CD4-positive, CD25-positive, alpha-beta regulatory T cell (primary cell): ENCODE measurements around the gene COL4A5. TPM values are rescaled to one million over a fixed set of nuclear protein-coding genes. Genes with fewer than 3 reads are reported as not detected.
A peak's percentile ranks its signal among the peaks of the same experiment; 100 is the strongest.

Experiments
- ATAC-seq, 2 donors: fragments of 150-1000 bp; cut with Tn5 transposase; one replicate each; pipeline ENCODE4 v1.10.0; 2021; ENCODE audit warnings: low read depth in 2 of 2, moderate number of reproducible peaks in 2 of 2, moderate library complexity in 1 of 2
- DNase-seq, 3 donors: peaks; one replicate each; pipeline versions ENCODE4 v3.0.0 to v3.0.0-alpha.2; 2012 to 2022; ENCODE audit warnings: mixed read lengths in 1 of 3
- H3K27ac ChIP-seq: one replicate; pipeline ENCODE4 v1.7.0; 2013; ENCODE audit warnings: mild to moderate bottlenecking, low read length; ENCODE audit not compliant: insufficient read depth, poor library complexity, severe bottlenecking
- H3K27me3 ChIP-seq: one replicate; pipeline ENCODE4 v1.7.0; 2013; ENCODE audit warnings: low read length; ENCODE audit not compliant: control insufficient read depth, insufficient read depth
- H3K36me3 ChIP-seq: one replicate; pipeline ENCODE4 v1.7.0; 2013; ENCODE audit warnings: mild to moderate bottlenecking, low read length, moderate library complexity; ENCODE audit not compliant: control insufficient read depth, insufficient read depth
- H3K4me1 ChIP-seq: 2 replicates; pipeline ENCODE4 v1.7.0; 2013; ENCODE audit warnings: mild to moderate bottlenecking, low read length; ENCODE audit not compliant: insufficient read depth, control insufficient read depth, poor library complexity, severe bottlenecking
- H3K4me3 ChIP-seq: one replicate; pipeline ENCODE4 v1.7.0; 2013; ENCODE audit warnings: low read depth, mild to moderate bottlenecking, low read length, moderate library complexity
- H3K9me3 ChIP-seq, 2 experiments: 1 replicate in 1 of 2; 2 replicates in 1 of 2; pipeline ENCODE4 v1.7.0; 2013; ENCODE audit warnings: low read length in 2 of 2, mild to moderate bottlenecking in 1 of 2, moderate library complexity in 1 of 2; ENCODE audit not compliant: control insufficient read depth in 2 of 2
- H3K27ac Mint-ChIP-seq, 3 donors: one replicate each; pipeline ENCODE4 v1.8.0; 2020 to 2022; ENCODE audit warnings: mild to moderate bottlenecking in 3 of 3, mixed read lengths in 3 of 3, moderate library complexity in 2 of 3
- H3K27me3 Mint-ChIP-seq: one replicate; pipeline ENCODE4 v1.8.0; 2022; ENCODE audit warnings: mild to moderate bottlenecking, mixed read lengths
- H3K36me3 Mint-ChIP-seq: one replicate; pipeline ENCODE4 v1.8.0; 2020; ENCODE audit warnings: mixed read lengths
- H3K4me1 Mint-ChIP-seq, 4 donors: one replicate each; pipeline ENCODE4 v1.8.0; 2020 to 2022; ENCODE audit warnings: mixed read lengths in 4 of 4, mild to moderate bottlenecking in 1 of 4
- H3K4me3 Mint-ChIP-seq, 4 donors: one replicate each; pipeline ENCODE4 v1.8.0; 2020 to 2022; ENCODE audit warnings: mild to moderate bottlenecking in 4 of 4, mixed read lengths in 4 of 4, moderate library complexity in 3 of 4
- H3K9me3 Mint-ChIP-seq, 7 donors: one replicate each; pipeline ENCODE4 v1.8.0; 2020 to 2022; ENCODE audit warnings: mixed read lengths in 7 of 7, mild to moderate bottlenecking in 3 of 7, moderate library complexity in 2 of 7
- polyA plus RNA-seq, 4 donors: library from polyadenylated mRNA; unstranded; fragments of 300-500 nt; fragmentation: Illumina TruSeq; gene quantifications; one replicate each; pipeline ENCODE4 v1.2.3, GENCODE V29; 2021
- total RNA-seq: library from RNA; stranded (reverse); gene quantifications from one replicate; pipeline ENCODE4 v1.2.3, GENCODE V29; 2022

The COL4A5 gene
- total and polyA plus RNA-seq, 5 donors from 2014 or later = 0.02 TPM; not detected in 4

GRCh38 chrX:108527724-108528123, 88.1 kb downstream of the COL4A5 start:
- ATAC-seq (no peak), DNase-seq (no peak)
- no peaks in the 10 kb centered on the region for H3K36me3 Mint-ChIP-seq
- no peaks in the 10 kb centered on the region for H3K27me3 Mint-ChIP-seq
- no peak overlapping the region for H3K4me3 Mint-ChIP-seq
- H3K27ac Mint-ChIP-seq = no peak overlapping the region
- Histone ChIP-seq H3K27ac (no peak overlapping the region), H3K27me3 (no peaks in the 10 kb centered on the region), H3K4me1 (no peaks in the 10 kb centered on the region), H3K4me3 (no peak overlapping the region), H3K9me3 (no peaks in the 10 kb centered on the region), H3K36me3 (no peaks in the 10 kb centered on the region)
- H3K9me3 Mint-ChIP-seq = peaks cover 0 to 6% (median 3%) of the 10 kb centered on the region in 7 donors
- no peaks in the 10 kb centered on the region for H3K4me1 Mint-ChIP-seq

- no peak overlapping the region for H3K27ac ChIP-seq
- no peak overlapping the region for H3K4me3 ChIP-seq
- DNase-seq = peak in 1 of 3 donors; percentile 24
- H3K4me1 ChIP-seq = no peaks in the 10 kb centered on the region
- no peaks in the 10 kb centered on the region for H3K36me3 ChIP-seq
- H3K9me3 ChIP-seq = no peaks in the 10 kb centered on the region
- H3K27me3 Mint-ChIP-seq = no peaks in the 10 kb centered on the region
- H3K9me3 Mint-ChIP-seq = peaks cover 0 to 2% (median 0%) of the 10 kb centered on the region in 7 donors
- no peaks in the 10 kb centered on the region for H3K36me3 Mint-ChIP-seq
- H3K27me3 ChIP-seq = no peaks in the 10 kb centered on the region
- H3K4me1 Mint-ChIP-seq = peaks cover 0 to 5% (median 0%) of the 10 kb centered on the region in 4 donors
- no peak overlapping the region for H3K4me3 Mint-ChIP-seq
- no peak for ATAC-seq
- no peak overlapping the region for H3K27ac Mint-ChIP-seq
Observed at GRCh38 chrX:108537005-108537404, 97.4 kb downstream of the COL4A5 start.

- Mint-ChIP-seq H3K9me3 (peaks cover 0 to 2% (median 0%) of the 10 kb centered on the region in 7 donors), H3K4me3 (no peak overlapping the region), H3K27ac (no peak overlapping the region), H3K36me3 (no peaks in the 10 kb centered on the region), H3K4me1 (peaks cover 0 to 5% (median 0%) of the 10 kb centered on the region in 4 donors), H3K27me3 (no peaks in the 10 kb centered on the region)
- Histone ChIP-seq H3K27ac (no peak overlapping the region), H3K36me3 (no peaks in the 10 kb centered on the region), H3K4me1 (no peaks in the 10 kb centered on the region), H3K9me3 (no peaks in the 10 kb centered on the region), H3K27me3 (no peaks in the 10 kb centered on the region), H3K4me3 (no peak overlapping the region)
- no peak for ATAC-seq
- no peak for DNase-seq
Observed at GRCh38 chrX:108541286-108541685, 101.6 kb downstream of the COL4A5 start.

GRCh38 chrX:108557580-108557979, 117.9 kb downstream of the COL4A5 start:
- no peaks in the 10 kb centered on the region for H3K4me1 ChIP-seq
- ATAC-seq (no peak), DNase-seq (no peak)
- no peaks in the 10 kb centered on the region for H3K9me3 ChIP-seq
- Mint-ChIP-seq H3K9me3 (peaks cover 0 to 2% (median 0%) of the 10 kb centered on the region in 7 donors), H3K36me3 (no peaks in the 10 kb centered on the region), H3K4me1 (no peaks in the 10 kb centered on the region), H3K27ac (no peak overlapping the region), H3K27me3 (no peaks in the 10 kb centered on the region), H3K4me3 (no peak overlapping the region)
- no peaks in the 10 kb centered on the region for H3K36me3 ChIP-seq
- no peak overlapping the region for H3K4me3 ChIP-seq
- no peak overlapping the region for H3K27ac ChIP-seq
- H3K27me3 ChIP-seq = no peaks in the 10 kb centered on the region

GRCh38 chrX:108558217-108558616, 118.6 kb downstream of the COL4A5 start:
- no peaks in the 10 kb centered on the region for H3K27me3 ChIP-seq
- Mint-ChIP-seq H3K36me3 (no peaks in the 10 kb centered on the region), H3K27ac (no peak overlapping the region), H3K4me1 (no peaks in the 10 kb centered on the region), H3K27me3 (no peaks in the 10 kb centered on the region), H3K4me3 (no peak overlapping the region), H3K9me3 (peaks cover 0 to 2% (median 0%) of the 10 kb centered on the region in 7 donors)
- no peak overlapping the region for H3K4me3 ChIP-seq
- H3K36me3 ChIP-seq = no peaks in the 10 kb centered on the region
- DNase-seq = no peak
- no peaks in the 10 kb centered on the region for H3K4me1 ChIP-seq
- no peak overlapping the region for H3K27ac ChIP-seq
- H3K9me3 ChIP-seq = no peaks in the 10 kb centered on the region
- no peak for ATAC-seq

GRCh38 chrX:108573136-108573535, 133.5 kb downstream of the COL4A5 start:
- Histone ChIP-seq H3K36me3 (no peaks in the 10 kb centered on the region), H3K27me3 (no peaks in the 10 kb centered on the region), H3K4me3 (no peak overlapping the region), H3K9me3 (no peaks in the 10 kb centered on the region), H3K4me1 (no peaks in the 10 kb centered on the region), H3K27ac (no peak overlapping the region)
- Mint-ChIP-seq H3K27ac (no peak overlapping the region), H3K27me3 (no peaks in the 10 kb centered on the region), H3K9me3 (peaks cover 0 to 4% (median 0%) of the 10 kb centered on the region in 7 donors), H3K36me3 (no peaks in the 10 kb centered on the region), H3K4me1 (no peaks in the 10 kb centered on the region), H3K4me3 (no peak overlapping the region)
- DNase-seq (no peak), ATAC-seq (no peak)

- Mint-ChIP-seq H3K4me1 (no peaks in the 10 kb centered on the region), H3K9me3 (peaks cover 0 to 4% (median 0%) of the 10 kb centered on the region in 7 donors), H3K27ac (no peak overlapping the region), H3K4me3 (no peak overlapping the region), H3K27me3 (no peaks in the 10 kb centered on the region), H3K36me3 (no peaks in the 10 kb centered on the region)
- DNase-seq (no peak), ATAC-seq (no peak)
- no peaks in the 10 kb centered on the region for H3K9me3 ChIP-seq
- no peaks in the 10 kb centered on the region for H3K36me3 ChIP-seq
- H3K4me3 ChIP-seq = no peak overlapping the region
- no peak overlapping the region for H3K27ac ChIP-seq
- H3K27me3 ChIP-seq = no peaks in the 10 kb centered on the region
- H3K4me1 ChIP-seq = no peaks in the 10 kb centered on the region
Observed at GRCh38 chrX:108582151-108582550, 142.5 kb downstream of the COL4A5 start.

- ATAC-seq = no peak
- Mint-ChIP-seq H3K27ac (no peak overlapping the region), H3K36me3 (no peaks in the 10 kb centered on the region), H3K4me1 (no peaks in the 10 kb centered on the region), H3K4me3 (no peak overlapping the region), H3K9me3 (no peaks in the 10 kb centered on the region), H3K27me3 (no peaks in the 10 kb centered on the region)
- Histone ChIP-seq H3K27ac (no peak overlapping the region), H3K4me1 (no peaks in the 10 kb centered on the region), H3K9me3 (no peaks in the 10 kb centered on the region), H3K36me3 (no peaks in the 10 kb centered on the region), H3K4me3 (no peak overlapping the region), H3K27me3 (no peaks in the 10 kb centered on the region)
- peak in 1 of 3 donors; percentile 1 for DNase-seq
Observed at GRCh38 chrX:108584617-108585211, 145.1 kb downstream of the COL4A5 start.
